Esophagus squamous epithelium (tissue), 5 donors: ENCODE data around the gene LSMEM2. TPM values are rescaled to one million over a fixed set of nuclear protein-coding genes. Genes with fewer than 3 reads are reported as not detected.

Source experiments
- DNase-seq: peaks from one replicate; lab custom pipeline; 2025; lab: John Stamatoyannopoulos, UW
- H3K27ac ChIP-seq, 4 donors: fragments of 200-600 bp; sonication (generic); one replicate each; pipeline ENCODE4 v1.5.1; 2016 to 2019; ENCODE audit warnings: mild to moderate bottlenecking in 1 of 4
- H3K27me3 ChIP-seq, 4 donors: fragments of 200-600 bp; sonication (generic); 1 replicate in 3 of 4; 2 replicates in 1 of 4; pipeline versions ENCODE4 v1.5.1 to v1.6.0; 2017 to 2021; ENCODE audit warnings: antibody characterized with exemption in 1 of 4
- H3K36me3 ChIP-seq, 3 donors: fragments of 200-600 bp; sonication (generic); one replicate each; pipeline ENCODE4 v1.5.1; 2016 to 2019
- H3K4me1 ChIP-seq, 3 donors: fragments of 200-600 bp; sonication (generic); one replicate each; pipeline ENCODE4 v1.5.1; 2017 to 2019
- H3K4me3 ChIP-seq, 4 donors: fragments of 200-600 bp; sonication (generic); 1 replicate in 3 of 4; 2 replicates in 1 of 4; pipeline ENCODE4 v1.5.1; 2016 to 2019; ENCODE audit warnings: mild to moderate bottlenecking in 2 of 4, moderate library complexity in 1 of 4
- H3K9me3 ChIP-seq, 3 donors: fragments of 200-600 bp; sonication (generic); one replicate each; pipeline ENCODE4 v1.5.1; 2016 to 2019
- CTCF ChIP-seq, 6 experiments: fragments of 450-650 bp in 4 of 6; fragments of 200-600 bp in 2 of 6; sonication (generic) in 2 of 6; IDR thresholded peaks; one replicate each; pipeline ENCODE4 v1.5.1; 2016 to 2019; ENCODE audit warnings: antibody characterized with exemption in 6 of 6, mild to moderate bottlenecking in 4 of 6, moderate library complexity in 4 of 6
- POLR2A ChIP-seq, 4 donors: fragments of 450-650 bp; IDR thresholded peaks; one replicate each; pipeline ENCODE4 v1.6.1; 2017; ENCODE audit warnings: antibody characterized with exemption in 4 of 4, mild to moderate bottlenecking in 4 of 4, moderate library complexity in 3 of 4
- WGBS, 2 donors: methylation state at CpG; one replicate each; pipeline ENCODE4 v1.1.5; 2018; 5-methylcytosine and 5-hydroxymethylcytosine counted together
- intact Hi-C: fragments of 100-400 bp; cut with DNase I; formaldehyde crosslinking; loops from one replicate; pipeline ENCODE4 v1.15.0; 2022
- total RNA-seq, 4 donors: library from RNA; depleted of rRNA; stranded (reverse); fragments of >200 nt; gene quantifications; one replicate each; pipeline ENCODE4 v1.1.0, GENCODE V29; 2016
- donor health status: DM: yes; HTN: yes; CAD: no.

Gene LSMEM2
- total RNA-seq, 4 donors from 2014 or later, result not detected

- DNase-seq, result no peak
- Histone ChIP-seq H3K27me3 (no peaks in the 10 kb centered on the region), H3K4me3 (peak overlapping the region in 1 of 4 donors; percentile 23), H3K9me3 (no peaks in the 10 kb centered on the region), H3K36me3 (peaks cover 0 to 31% (median 2%) of the 10 kb centered on the region in 3 donors), H3K27ac (peak overlapping the region; percentile 90 to 98 (median 96)), H3K4me1 (peaks cover 50 to 89% (median 51%) of the 10 kb centered on the region in 3 donors)
- no peak for TF ChIP-seq POLR2A (IDR thresholded peaks at IDR 0.05)
- peak; percentile 47 to 88 (median 82) for TF ChIP-seq CTCF (IDR thresholded peaks at IDR 0.05)
- intact Hi-C loops, result loop anchor here (10.0 kb wide), 1 partner anchor 50 kb away; the partner anchor contains the start of gene LSMEM2
- 43 to 51% methylated on average over 3 to 4 of the region's 4 CpGs for WGBS, 2 donors
These were observed 45.6 kb downstream of the LSMEM2 start for GRCh38 chr3:50324351-50325112.

- intact Hi-C loops, result loop anchor here (10.0 kb wide), 1 partner anchor 50 kb away; the partner anchor contains the start of gene LSMEM2
- DNase-seq, result no peak
- 86 to 100% methylated on average over 1 of the region's 2 CpGs for WGBS, 2 donors
- Histone ChIP-seq H3K27me3 (no peaks in the 10 kb centered on the region), H3K27ac (peak overlapping the region in 3 of 4 donors; percentile 94 to 98 (median 98)), H3K4me1 (peaks cover 45 to 83% (median 45%) of the 10 kb centered on the region in 3 donors), H3K9me3 (no peaks in the 10 kb centered on the region), H3K4me3 (no peak overlapping the region), H3K36me3 (peaks cover 5 to 31% (median 8%) of the 10 kb centered on the region in 3 donors)
- TF ChIP-seq POLR2A (IDR thresholded peaks at IDR 0.05) (no peak), CTCF (IDR thresholded peaks at IDR 0.05) (no peak)
These were observed 46.2 kb downstream of the LSMEM2 start for GRCh38 chr3:50325113-50325480.

GRCh38 chr3:50325497-50326181, 46.8 kb downstream of the LSMEM2 start:
- peaks cover 40 to 78% (median 40%) of the 10 kb centered on the region in 3 donors for H3K4me1 ChIP-seq
- no peak overlapping the region for H3K4me3 ChIP-seq
- peaks cover 9 to 35% (median 13%) of the 10 kb centered on the region in 3 donors for H3K36me3 ChIP-seq
- WGBS, 2 donors, result 79 to 85% methylated on average over 2 to 7 of the region's 11 CpGs
- no peaks in the 10 kb centered on the region for H3K27me3 ChIP-seq
- no peaks in the 10 kb centered on the region for H3K9me3 ChIP-seq
- TF ChIP-seq CTCF (IDR thresholded peaks at IDR 0.05), result no peak
- no peak for TF ChIP-seq POLR2A (IDR thresholded peaks at IDR 0.05)
- DNase-seq, result no peak
- intact Hi-C loops, result loop anchor here (10.0 kb wide), 1 partner anchor 51 kb away; the partner anchor contains the start of gene LSMEM2
- H3K27ac ChIP-seq, result peak overlapping the region in 3 of 4 donors; percentile 94 to 98 (median 98)

GRCh38 chr3:50326182-50326541, 47.3 kb downstream of the LSMEM2 start:
- TF ChIP-seq CTCF (IDR thresholded peaks at IDR 0.05) (no peak), POLR2A (IDR thresholded peaks at IDR 0.05) (no peak)
- intact Hi-C loops, result loop anchor here (10.0 kb wide), 1 partner anchor 51 kb away; the partner anchor contains the start of gene LSMEM2
- DNase-seq, result no peak
- Histone ChIP-seq H3K4me3 (no peak overlapping the region), H3K36me3 (peaks cover 13 to 41% (median 16%) of the 10 kb centered on the region in 3 donors), H3K9me3 (no peaks in the 10 kb centered on the region), H3K27me3 (no peaks in the 10 kb centered on the region), H3K4me1 (peaks cover 39 to 75% (median 40%) of the 10 kb centered on the region in 3 donors), H3K27ac (peak overlapping the region in 3 of 4 donors; percentile 6 to 98 (median 94))
- 83 to 85% methylated on average over 2 to 7 of the region's 8 CpGs for WGBS, 2 donors
